ENCODE results near the gene DBH. TPM values are rescaled to one million over a fixed set of nuclear protein-coding genes. Genes with fewer than 3 reads are reported as not detected.
"Not testable (repeated sequence)": the region's sequence is repeated elsewhere in the genome, so short reads cannot be mapped to it uniquely, and the experiment has no call there.

Gene DBH
- total and polyA plus RNA-seq, 8 donors, result 0.08 to 2.2 (median 1.3) TPM

GRCh38 chr9:133673258-133673655 is 37.1 kb downstream of the DBH start:
- no peak overlapping the region for H3K4me3 ChIP-seq
- no peak overlapping the region for H3K27ac ChIP-seq
- H3K4me1 ChIP-seq, result no peaks in the 10 kb centered on the region
- ATAC-seq, result no peak
- no peak for TF ChIP-seq CTCF (IDR thresholded peaks at IDR 0.05)
- intact Hi-C loops (cut with DNase I), result no loop called here
- no peaks in the 10 kb centered on the region for H3K27me3 ChIP-seq
- peak in 1 of 4 donors; percentile 28 for DNase-seq
- H3K36me3 ChIP-seq, result no peaks in the 10 kb centered on the region
- H3K9me3 ChIP-seq, result no peaks in the 10 kb centered on the region

GRCh38 chr9:133674091-133674490 is 37.9 kb downstream of the DBH start:
- intact Hi-C loops (cut with DNase I), result no loop called here
- Histone ChIP-seq H3K9me3 (no peaks in the 10 kb centered on the region), H3K27me3 (no peaks in the 10 kb centered on the region), H3K36me3 (no peaks in the 10 kb centered on the region), H3K27ac (no peak overlapping the region), H3K4me3 (no peak overlapping the region), H3K4me1 (no peaks in the 10 kb centered on the region)
- DNase-seq, result peak in 1 of 4 donors; percentile 65
- no peak for TF ChIP-seq CTCF (IDR thresholded peaks at IDR 0.05)
- no peak for ATAC-seq

GRCh38 chr9:133675796-133676195 is 39.6 kb downstream of the DBH start:
- intact Hi-C loops (cut with DNase I); H3K9me3 ChIP-seq; H3K4me3 ChIP-seq; ATAC-seq; H3K36me3 ChIP-seq; H3K4me1 ChIP-seq; H3K27ac ChIP-seq; H3K27me3 ChIP-seq: not testable (repeated sequence)
- DNase-seq, result peak in 1 of 4 donors; percentile 13

GRCh38 chr9:133676450-133676849 is 40.3 kb downstream of the DBH start:
- Histone ChIP-seq H3K36me3 (no peaks in the 10 kb centered on the region), H3K27ac (no peak overlapping the region), H3K4me3 (no peak overlapping the region), H3K4me1 (peaks cover 3% of the 10 kb centered on the region in 2 donors), H3K9me3 (no peaks in the 10 kb centered on the region), H3K27me3 (no peaks in the 10 kb centered on the region)
- no peak for TF ChIP-seq CTCF (IDR thresholded peaks at IDR 0.05)
- ATAC-seq (no peak), DNase-seq (peak in 1 of 4 donors; percentile 30)
- intact Hi-C loops (cut with DNase I), result no loop called here

- no peak for TF ChIP-seq CTCF (IDR thresholded peaks at IDR 0.05)
- no peaks in the 10 kb centered on the region for H3K36me3 ChIP-seq
- intact Hi-C loops (cut with DNase I), result no loop called here
- H3K27me3 ChIP-seq, result no peaks in the 10 kb centered on the region
- no peaks in the 10 kb centered on the region for H3K9me3 ChIP-seq
- H3K4me1 ChIP-seq, result peaks cover 3% of the 10 kb centered on the region in 2 donors
- ATAC-seq (no peak), DNase-seq (peak in 1 of 4 donors; percentile 64)
- H3K27ac ChIP-seq, result peak overlapping the region in 1 of 2 donors; percentile 2
- H3K4me3 ChIP-seq, result no peak overlapping the region
Measured at GRCh38 chr9:133677126-133678010, 41.2 kb downstream of the DBH start.
